HG02981 (cell line): ENCODE results near the gene NDST3.

Source experiments
- ATAC-seq: cut with Tn5 transposase; IDR thresholded peaks from one replicate; pipeline ENCODE4 v1.9.1; 2021; ENCODE audit warnings: mild to moderate bottlenecking, moderate library complexity; ENCODE audit not compliant: unreplicated experiment

Gene NDST3

DNA sequence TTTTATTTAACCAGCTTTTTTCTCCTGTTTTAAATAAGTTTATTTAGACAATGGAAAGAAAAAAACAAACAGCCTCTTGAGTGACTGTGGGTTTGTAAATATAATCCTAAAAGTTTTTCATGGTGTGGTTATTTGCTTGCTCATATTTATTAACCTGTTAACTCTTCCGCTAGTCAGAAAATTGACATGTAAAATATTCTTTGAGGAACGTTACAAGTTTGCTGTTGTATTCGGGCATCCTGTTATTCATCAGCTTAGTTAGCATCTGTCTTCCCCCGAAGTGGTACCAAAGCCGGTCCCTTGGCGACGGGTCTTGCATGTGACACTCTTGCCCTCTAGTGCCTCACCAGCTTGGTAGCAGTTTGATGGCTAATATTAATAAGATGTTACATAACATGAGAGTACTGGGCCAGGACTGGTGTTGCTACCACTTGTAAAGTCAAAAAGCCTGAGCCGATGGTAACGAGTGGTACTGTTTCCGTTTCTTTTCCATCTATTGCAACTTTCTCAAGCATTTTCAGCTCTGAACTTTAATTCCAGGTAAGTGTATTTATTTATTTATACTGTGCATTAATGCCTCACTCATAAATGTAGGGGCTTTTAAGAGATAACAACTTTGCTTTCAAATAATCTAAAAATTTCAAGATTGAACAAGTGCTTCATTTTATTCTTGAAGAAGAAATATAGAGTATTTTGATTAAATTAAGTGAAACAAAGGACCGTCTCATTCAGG is at the start of gene NDST3:
TSS of gene NDST3 (plus strand) at position 434 of the 733 bp plus-strand sequence. CDS start 19,425 bp downstream, outside the sequence.
- no peak for ATAC-seq

DNA sequence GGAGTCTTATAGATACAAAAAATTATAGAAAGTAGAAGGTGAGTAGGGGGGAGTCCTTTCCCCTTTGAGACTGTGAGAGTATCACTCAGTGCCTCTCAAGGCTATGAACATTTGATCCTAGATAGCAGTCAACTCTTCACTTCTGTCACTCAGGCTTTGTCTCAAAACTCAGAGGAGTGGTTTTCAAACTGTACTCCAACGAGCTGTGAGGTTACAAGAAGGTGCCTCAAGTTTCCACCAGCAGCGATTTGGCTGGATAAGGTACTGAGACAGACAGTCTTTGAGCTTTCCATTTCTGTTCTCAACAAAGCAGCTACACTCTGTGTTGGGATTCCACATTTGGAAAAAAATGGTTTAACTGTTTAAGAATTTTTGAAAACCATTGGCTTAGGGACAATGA is 48.0 kb upstream of the NDST3 start:
- no peak for ATAC-seq

DNA sequence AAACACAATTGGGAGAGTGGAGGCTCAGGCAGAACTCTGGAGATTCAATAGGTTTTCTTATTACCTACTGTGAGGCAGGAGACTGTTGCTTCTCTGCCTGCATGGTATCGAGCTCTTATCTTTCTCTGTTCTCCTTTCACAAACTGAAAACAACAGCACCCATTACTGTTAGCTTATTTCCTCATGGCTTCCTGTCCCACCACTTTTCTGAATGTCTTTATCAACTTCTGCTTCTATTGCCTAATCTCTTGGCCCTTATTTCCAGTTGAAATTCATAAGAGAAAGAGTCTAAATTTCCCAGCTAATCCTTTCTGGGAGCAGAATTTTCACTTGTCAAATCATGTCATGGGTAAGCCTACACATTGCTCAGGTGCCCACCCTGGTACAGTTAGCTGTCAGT is 46.8 kb upstream of the NDST3 start:
- no peak for ATAC-seq

DNA sequence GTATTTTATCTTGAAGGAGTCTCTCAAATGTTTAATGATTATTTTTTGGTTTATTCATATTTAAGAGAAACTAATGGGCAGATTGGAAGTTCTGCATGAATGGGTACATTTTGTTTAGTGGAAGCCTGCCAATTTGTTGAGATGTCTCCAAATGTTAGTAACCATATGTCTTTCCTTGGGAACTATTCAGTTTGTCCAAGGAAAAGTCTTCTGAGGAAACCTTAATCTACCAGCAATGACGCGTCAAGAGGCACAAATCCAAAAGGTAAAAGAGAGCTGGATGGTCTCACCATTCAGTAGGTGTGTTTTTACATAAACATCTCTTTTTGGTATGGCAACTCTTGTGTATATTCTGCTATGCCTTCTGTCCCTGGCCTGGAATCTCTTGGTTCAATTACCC is 37.4 kb upstream of the NDST3 start:
- ATAC-seq: no peak

DNA sequence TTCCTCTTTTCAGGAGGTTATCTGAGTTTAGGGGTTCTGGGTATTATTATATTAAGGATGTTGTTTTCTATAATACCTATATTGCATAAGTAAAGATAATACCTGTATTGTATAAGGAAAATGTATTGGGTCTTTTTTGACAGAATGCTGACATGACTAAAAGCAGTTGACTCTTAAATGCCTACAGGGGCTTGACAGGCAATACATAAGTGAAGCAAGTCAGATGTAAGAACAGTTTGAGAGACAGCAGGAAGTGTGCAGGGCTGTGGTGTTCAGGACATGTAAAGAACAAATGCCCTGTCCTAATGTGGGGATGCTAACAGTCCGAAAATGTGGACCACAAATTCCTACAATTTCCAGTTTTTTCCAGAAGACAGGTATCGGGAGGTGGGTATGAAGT is 30.2 kb upstream of the NDST3 start:
- no peak for ATAC-seq

DNA sequence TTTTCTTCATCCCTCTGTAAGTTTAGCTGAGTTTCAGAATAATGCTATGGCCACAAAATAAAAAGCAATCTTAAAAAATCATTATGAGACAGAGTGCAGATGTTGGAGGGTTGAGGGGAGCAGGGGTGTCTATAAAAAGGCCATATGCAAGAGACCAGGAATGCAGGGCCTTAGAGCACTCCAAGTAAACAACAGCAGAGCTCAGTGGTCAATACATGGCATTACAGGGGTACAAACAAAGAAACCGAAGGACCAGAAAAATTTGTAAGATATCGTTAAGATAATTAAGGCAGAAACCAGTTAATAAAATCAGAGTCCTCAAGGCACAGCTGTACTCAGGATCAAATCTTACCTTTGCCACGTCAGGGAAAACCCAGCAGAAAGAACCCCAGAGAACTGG is 28.4 kb upstream of the NDST3 start:
- ATAC-seq: no peak

DNA sequence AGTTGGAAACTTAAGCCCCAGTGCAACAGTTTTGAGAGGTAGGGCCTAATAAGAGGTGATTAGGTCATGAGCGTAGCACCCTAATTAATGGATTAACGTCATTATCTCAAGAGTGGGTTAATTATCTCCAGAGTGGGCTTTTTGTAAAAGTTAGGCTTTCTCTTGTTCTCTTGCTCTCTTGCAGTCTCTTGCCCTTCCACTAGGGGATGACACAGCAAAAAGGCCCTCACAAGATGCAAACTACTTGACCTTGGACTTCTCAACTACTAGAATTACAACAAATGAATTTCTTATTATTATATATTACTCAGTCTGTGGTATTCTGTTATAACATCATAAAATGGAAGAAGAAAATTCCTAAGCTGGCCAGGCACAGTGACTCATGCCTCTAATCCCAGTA is 22.1 kb upstream of the NDST3 start:
- ATAC-seq: no peak

DNA sequence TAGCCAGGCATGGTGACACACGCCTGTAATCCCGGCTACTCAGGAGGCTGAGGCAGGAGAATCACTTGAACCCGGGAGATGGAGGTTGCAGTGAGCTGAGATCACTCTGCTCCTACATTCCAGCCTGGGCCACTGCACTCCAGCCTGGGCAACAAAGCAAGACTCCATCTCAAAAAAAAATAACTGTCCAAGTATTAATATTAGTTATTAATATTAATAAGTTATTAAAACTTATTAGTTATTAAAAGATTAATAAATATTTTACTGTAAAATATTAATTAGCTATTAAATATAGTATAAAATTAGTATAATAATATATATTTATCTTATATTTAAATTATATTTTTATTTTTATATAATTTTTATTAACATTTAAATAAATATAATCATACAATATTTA is 19.5 kb upstream of the NDST3 start:
- ATAC-seq: no peak

DNA sequence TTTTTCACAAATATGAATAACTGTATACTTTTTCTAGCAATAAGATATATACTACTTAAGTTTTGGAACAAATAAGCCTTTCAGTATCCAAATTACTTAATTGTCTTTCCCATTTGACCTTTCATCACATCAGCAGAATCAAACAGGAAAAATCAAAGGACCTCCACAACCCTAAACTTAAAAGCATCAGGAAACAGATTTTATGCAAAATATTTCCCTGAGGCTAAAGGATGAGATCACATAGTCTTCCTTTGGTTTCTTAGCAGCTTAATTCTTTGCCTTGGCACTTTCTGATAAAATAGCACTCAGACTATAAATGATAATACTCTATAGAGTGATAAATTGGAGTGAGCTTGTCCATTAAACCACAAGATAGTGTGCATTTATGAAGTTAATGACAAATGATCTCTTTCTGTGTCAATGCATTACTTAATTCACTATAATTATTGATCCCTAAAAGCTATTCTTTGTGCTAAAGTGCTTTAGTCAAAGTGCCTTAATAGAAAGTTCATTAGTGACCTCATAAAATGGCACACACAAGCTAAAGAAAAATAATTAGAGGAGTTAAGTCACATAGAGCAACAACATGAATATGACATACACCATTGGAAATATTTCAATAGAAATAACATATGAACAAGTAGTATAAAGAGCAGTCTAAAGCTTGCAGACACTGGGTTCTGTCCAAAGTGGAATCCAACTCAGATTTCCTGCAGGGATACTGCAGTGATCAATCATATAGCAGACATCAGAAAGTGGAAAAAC is 15.7 kb upstream of the NDST3 start:
- ATAC-seq: no peak

DNA sequence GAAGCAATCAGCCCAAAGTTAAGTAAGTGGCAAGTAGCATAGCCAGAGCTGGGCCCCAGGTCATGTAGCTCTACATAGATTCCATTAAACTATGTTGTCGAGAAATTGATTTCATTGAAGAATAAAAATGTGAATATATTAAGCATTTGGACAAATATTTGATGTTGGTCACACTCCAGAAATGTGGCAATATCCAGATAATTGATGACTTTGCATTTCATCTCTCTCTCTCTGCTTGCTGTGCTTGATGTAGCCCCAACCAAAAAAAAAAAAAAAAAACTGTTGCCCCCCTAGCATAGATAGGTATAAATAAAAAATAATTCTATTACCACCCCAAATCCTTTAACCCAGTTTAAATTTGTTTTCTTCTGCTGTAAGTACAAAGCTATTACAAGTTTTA is 7.5 kb upstream of the NDST3 start:
- no peak for ATAC-seq

DNA sequence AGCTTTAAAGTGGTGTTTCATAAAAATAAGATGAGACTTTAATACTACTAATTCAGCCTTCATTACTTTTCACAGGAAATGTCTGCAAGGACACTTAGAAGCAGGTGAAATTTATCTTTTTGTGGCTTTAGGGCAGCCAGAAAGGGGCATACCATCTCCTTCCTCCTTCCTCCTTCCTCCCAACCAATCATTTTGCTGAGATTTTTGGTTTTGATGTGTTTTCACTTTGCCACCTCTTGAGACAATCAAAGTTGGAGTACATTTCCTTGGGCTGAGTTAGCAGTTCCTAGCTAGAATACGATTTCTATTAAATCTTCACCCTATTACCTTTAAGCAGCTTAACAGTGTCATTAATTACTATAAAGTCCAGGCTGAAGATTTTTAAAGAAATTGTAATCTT is 5.1 kb upstream of the NDST3 start:
- no peak for ATAC-seq

DNA sequence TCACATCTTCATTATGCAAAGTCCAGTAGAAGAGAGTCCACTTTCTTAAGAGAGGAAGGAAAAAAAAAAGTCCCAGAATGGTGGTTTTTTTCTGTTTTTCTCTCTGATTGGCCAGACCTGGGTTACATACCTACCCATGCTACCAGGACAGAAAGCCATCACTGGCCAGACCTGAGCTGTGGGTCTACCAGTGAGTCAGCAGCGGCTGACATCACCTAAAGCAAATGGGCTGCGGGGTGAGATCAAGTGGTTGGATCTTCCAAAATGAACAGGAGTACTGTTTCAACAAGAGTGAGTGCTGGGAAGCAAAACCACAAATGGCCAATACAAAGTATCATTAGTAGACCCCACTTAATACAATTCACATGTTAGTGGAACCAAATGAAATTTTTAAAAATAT is 1.6 kb upstream of the NDST3 start:
- no peak for ATAC-seq

DNA sequence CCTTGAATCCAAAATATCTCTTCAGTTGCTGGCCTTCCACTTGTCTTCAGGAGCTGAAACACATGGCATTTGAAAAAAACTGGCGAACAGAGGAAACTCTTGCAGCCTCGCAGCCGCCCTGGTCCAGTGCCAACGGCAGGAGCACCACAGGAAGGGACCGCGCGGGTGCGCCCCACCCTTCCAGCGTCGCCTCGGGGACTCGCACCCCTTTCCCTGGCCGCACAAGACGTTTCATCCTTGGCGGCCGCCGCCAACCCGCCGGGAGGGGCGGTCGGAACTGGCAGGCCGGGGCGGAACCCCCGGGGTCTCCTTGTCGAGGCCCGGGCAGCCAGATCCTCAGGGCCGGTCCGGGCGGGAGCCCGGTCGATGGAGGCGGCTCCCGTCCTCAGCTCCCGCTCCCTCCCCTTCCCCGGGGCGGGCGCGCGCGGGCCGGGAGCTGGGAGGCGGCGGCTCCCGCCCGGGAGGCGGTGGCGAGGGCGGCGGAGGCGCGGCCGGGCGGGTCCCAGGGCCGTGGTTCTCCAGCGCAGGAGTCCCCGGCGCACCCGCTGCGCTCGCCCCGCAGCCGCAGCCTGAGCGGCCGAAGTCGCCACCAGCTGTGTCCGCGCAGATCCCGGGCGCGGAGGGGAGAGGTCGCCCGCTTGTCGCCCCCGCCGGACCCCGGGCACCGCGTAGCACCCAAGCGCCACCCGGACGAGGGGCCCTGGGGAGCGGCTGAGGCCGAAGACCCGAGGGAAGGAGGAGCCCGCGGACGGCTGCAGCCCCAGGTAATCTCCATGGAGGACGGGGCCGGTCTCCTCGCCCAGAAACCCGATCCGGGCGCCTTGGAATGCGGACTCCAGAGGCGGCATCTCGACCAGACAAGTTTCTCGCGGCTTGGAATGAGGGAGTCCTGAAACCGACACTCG is 886 bp upstream of the NDST3 start:
- ATAC-seq: no peak

DNA sequence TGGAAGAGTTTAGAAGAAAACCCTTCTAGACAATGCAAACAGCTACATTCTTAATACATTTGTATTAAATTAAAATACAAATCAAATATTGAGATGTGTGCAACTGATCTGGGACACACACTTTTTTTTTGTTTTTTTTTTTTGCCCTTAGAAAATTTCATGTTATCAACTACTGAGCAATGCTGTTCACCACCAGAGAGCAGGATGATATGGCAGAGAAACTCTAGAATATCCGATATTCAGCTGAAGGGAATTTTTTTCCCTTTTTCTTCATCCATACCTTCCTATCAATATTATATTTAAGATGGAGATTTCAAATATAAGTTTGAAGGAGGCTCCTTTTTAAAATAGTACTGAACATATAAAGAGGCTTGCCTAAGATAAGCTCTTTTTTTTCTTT is 1.0 kb downstream of the NDST3 start:
- ATAC-seq: no peak

DNA sequence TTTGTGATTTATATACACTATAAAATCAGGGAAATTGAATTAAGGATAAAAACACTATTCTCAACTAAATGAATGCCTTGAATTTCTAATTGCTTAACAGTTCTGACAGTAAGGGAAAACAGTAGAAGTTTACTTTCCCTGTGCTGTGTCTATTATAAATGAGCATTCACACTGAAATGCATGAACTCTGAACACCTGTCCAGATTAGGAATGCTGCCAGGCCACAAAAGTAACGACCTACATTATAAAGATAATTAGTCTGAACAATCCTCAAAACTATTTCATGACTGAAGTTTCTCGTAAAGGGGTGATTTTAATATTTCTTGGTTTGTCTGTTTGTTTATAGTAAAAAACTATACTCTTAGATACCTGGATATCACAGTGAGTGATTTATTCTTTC is 2.0 kb downstream of the NDST3 start:
- ATAC-seq: no peak

DNA sequence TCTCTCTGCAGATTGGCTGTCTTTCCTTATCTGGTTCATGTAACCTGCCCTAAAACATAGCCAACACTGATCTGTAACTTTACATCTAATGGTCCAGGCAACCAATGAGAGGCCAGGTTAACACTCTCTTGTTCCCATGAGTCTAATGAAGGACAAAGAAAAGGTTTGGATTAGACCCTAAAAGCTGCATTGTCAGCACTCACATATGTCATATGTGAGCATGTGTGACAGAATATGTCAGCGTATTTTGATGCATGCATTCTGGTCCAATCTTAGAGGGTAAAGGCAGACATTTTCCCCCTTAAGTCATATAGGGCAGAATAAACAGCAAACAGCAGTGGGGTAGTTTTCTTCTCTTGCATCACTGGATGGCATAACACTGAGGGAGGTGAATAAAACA is 3.7 kb downstream of the NDST3 start:
- ATAC-seq: no peak

DNA sequence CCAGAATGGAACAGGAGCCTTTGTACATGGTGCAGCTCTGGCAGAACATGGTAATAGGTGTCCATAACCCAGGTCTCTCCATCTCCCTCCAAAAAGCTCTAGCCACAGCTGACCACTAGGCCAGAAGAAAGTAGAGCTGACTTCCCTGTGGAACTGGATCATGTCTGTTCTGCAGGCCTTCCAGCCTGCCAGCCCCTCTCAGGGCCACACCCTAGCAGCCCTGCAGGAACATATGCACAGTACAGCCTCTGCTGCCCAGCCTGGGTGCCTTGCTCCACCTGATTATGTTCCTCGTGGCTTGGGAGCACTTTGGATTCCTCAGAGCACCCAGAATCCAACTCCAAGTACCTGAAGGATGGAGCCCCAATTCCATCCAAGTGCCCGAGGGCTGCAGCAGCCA is 12.0 kb downstream of the NDST3 start:
- ATAC-seq: no peak

DNA sequence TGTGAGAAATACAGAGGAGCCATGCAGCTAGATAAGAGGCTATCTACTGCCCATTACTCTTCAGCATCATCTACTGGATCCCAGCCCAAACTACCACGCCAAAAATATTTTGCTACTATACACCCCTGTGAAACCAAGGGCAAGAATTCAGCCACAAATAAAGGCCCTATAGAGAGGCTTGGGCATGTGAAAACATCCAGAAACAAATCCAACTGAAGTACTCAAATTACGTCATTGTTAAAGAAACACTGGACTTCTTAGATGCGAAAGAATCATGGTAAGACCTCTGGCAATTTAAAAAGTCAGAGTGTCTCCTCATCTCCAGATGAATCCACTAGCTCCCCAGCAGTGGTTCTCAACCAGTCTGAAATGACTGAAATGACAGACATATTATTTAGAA is 12.8 kb downstream of the NDST3 start:
- ATAC-seq: no peak

DNA sequence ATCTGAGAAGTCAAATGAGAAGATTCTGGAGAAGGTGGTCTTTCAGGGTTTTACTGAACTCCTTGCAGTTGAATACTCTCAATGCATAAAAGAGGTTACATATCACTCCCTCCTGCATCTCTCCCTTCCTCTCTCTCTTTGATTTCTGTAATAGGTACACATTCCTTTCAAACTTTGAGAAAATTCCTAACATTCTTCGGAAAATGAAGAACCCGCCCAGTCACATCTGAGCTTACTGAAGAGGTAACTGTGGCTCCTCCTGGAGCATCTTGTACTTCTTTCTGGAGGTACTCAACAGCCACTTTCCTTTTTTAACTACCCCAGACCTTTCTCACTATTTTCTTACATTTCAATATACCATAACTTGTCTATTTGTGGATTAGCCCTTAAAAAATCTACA is 24.7 kb downstream of the NDST3 start:
- ATAC-seq: no peak

DNA sequence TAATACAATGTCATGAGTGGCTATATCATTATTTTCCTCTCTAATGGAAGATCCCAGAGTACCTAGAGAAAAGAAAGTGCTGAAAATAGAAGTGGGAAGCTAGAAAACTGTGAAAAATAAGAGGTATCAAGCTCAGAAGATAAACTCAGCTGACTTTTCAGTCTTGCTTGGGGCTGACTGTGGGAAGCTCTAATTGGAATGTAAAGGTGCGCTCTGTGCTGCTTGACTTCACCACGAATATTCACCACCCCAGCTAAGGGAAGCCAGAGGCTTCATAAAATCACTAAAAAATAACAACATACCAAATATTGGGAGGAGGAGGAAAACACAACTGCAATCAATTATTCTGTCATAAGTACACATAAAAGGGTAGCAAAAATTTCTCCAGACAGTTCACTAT is 25.1 kb downstream of the NDST3 start:
- no peak for ATAC-seq

DNA sequence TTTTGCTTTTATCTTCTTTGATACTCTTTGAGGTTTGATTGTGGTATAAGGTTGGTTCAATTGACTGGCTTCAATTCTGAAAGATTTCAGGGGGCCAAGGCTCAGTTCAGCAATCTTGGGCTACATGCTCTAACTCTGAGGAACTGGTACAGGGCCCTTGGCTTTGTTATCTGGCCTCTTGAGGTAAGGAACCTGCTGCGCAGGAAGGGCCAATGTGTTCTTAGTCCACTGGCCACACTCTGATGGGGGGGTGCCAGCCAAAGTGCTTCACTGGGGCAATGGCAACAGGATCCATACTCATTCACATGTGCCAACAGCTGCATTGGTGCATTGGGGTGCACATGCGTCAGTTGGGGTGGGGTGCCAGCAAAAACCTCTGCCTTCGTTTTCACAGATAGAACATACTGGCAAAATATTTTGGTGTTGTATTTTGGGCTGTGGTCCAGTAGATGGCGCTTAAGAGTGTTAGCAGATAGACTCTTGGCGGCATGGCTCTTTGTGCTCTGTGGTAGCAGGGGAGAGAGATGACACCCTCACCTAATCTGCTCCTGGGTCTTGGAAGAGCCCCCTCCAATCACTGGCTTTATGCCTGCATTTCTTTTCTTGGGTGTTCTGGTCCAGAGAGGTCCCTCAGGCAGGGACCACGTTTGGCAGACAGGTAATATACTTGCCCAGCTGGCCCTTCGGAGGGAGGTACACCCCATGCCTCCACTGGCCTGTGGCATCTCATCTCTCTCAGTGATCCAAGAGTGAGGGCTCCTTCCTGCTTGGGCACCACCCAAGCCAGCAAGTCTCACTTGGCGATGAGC is 42.9 kb downstream of the NDST3 start:
- ATAC-seq: no peak
